Measurements from ENCODE around the gene ANO10. TPM values are rescaled to one million over a fixed set of nuclear protein-coding genes. Genes with fewer than 3 reads are reported as not detected.

The ANO10 gene
- total RNA-seq, 1 donor from 2014 or later = 56.9 TPM

- Mint-ChIP-seq H3K36me3 (ENCODE audit: low read depth) (peaks cover 12% of the 10 kb centered on the region), H3K4me3 (ENCODE audit: unreplicated experiment) (no peak overlapping the region), H3K27me3 (ENCODE audit: low read depth) (no peaks in the 10 kb centered on the region), H3K27ac (ENCODE audit: unreplicated experiment) (no peak overlapping the region), H3K4me1 (ENCODE audit: low read depth) (peaks cover 5% of the 10 kb centered on the region), H3K9me3 (ENCODE audit: low read depth) (peaks cover 11% of the 10 kb centered on the region)
- DNase-seq (ENCODE audit: low spot score) = no peak
- no peak for TF ChIP-seq CTCF (IDR thresholded peaks at IDR 0.05)
Measured at GRCh38 chr3:43515208-43515917, 106.4 kb downstream of the ANO10 start.

- H3K27ac Mint-ChIP-seq (ENCODE audit: unreplicated experiment) = no peak overlapping the region
- no peaks in the 10 kb centered on the region for H3K9me3 Mint-ChIP-seq (ENCODE audit: low read depth)
- no peak for DNase-seq (ENCODE audit: low spot score)
- no peaks in the 10 kb centered on the region for H3K27me3 Mint-ChIP-seq (ENCODE audit: low read depth)
- peaks cover 5% of the 10 kb centered on the region for H3K4me1 Mint-ChIP-seq (ENCODE audit: low read depth)
- H3K36me3 Mint-ChIP-seq (ENCODE audit: low read depth) = peaks cover 1% of the 10 kb centered on the region
- TF ChIP-seq CTCF (IDR thresholded peaks at IDR 0.05) = no peak
- H3K4me3 Mint-ChIP-seq (ENCODE audit: unreplicated experiment) = no peak overlapping the region
Measured at GRCh38 chr3:43512754-43513404, 108.9 kb downstream of the ANO10 start.

- Mint-ChIP-seq H3K4me1 (ENCODE audit: low read depth) (peaks cover 3% of the 10 kb centered on the region), H3K27me3 (ENCODE audit: low read depth) (no peaks in the 10 kb centered on the region), H3K36me3 (ENCODE audit: low read depth) (no peaks in the 10 kb centered on the region), H3K9me3 (ENCODE audit: low read depth) (no peaks in the 10 kb centered on the region), H3K4me3 (ENCODE audit: unreplicated experiment) (no peak overlapping the region), H3K27ac (ENCODE audit: unreplicated experiment) (no peak overlapping the region)
- DNase-seq (ENCODE audit: low spot score) = no peak
- TF ChIP-seq CTCF (IDR thresholded peaks at IDR 0.05) = no peak
Measured at GRCh38 chr3:43506644-43507043, 115.2 kb downstream of the ANO10 start.

GRCh38 chr3:43505351-43505750 is 116.5 kb downstream of the ANO10 start:
- H3K9me3 Mint-ChIP-seq (ENCODE audit: low read depth) = no peaks in the 10 kb centered on the region
- H3K4me3 Mint-ChIP-seq (ENCODE audit: unreplicated experiment) = no peak overlapping the region
- peaks cover 3% of the 10 kb centered on the region for H3K4me1 Mint-ChIP-seq (ENCODE audit: low read depth)
- TF ChIP-seq CTCF (IDR thresholded peaks at IDR 0.05) = no peak
- H3K27ac Mint-ChIP-seq (ENCODE audit: unreplicated experiment) = no peak overlapping the region
- no peaks in the 10 kb centered on the region for H3K27me3 Mint-ChIP-seq (ENCODE audit: low read depth)
- H3K36me3 Mint-ChIP-seq (ENCODE audit: low read depth) = no peaks in the 10 kb centered on the region
- DNase-seq (ENCODE audit: low spot score) = no peak

GRCh38 chr3:43503067-43503728 is 118.6 kb downstream of the ANO10 start:
- Mint-ChIP-seq H3K9me3 (ENCODE audit: low read depth) (no peaks in the 10 kb centered on the region), H3K27me3 (ENCODE audit: low read depth) (no peaks in the 10 kb centered on the region), H3K27ac (ENCODE audit: unreplicated experiment) (no peak overlapping the region)

More at GRCh38 chr3:43503067-43503728, 118.6 kb downstream of the ANO10 start:
- H3K4me1 Mint-ChIP-seq (ENCODE audit: low read depth) = peaks cover 7% of the 10 kb centered on the region
- peak; percentile 93 for TF ChIP-seq CTCF (IDR thresholded peaks at IDR 0.05)
- H3K4me3 Mint-ChIP-seq (ENCODE audit: unreplicated experiment) = no peak overlapping the region
- no peaks in the 10 kb centered on the region for H3K36me3 Mint-ChIP-seq (ENCODE audit: low read depth)
- no peak for DNase-seq (ENCODE audit: low spot score)
